Caco-2 (cell line): ENCODE results near the gene PDPN. TPM values are rescaled to one million over a fixed set of nuclear protein-coding genes. Genes with fewer than 3 reads are reported as not detected.

ENCODE experiments used
- BruUV-seq: library from RNA; stranded (reverse); fragments of 400-500 nt; replicated peaks from 2 replicates; lab custom pipeline; 2021; lab: Mats Ljungman, UMichigan
- CTCF ChIA-PET: fragments of 300-600 bp; sonication (Branson Sonifier 250); formaldehyde crosslinking; loops from one replicate; lab custom pipeline; 2022; ENCODE audit warnings: antibody characterized with exemption; lab: Charles Lee
- POLR2A ChIA-PET: fragments of 300-600 bp; sonication (Branson Sonifier 250); formaldehyde crosslinking; loops from one replicate; lab custom pipeline; 2022; ENCODE audit warnings: antibody characterized with exemption; lab: Charles Lee
- DNase-seq, 2 experiments: peaks; one replicate each; pipeline versions ENCODE4 v3.0.0 to v3.0.0-alpha.2; 2020 to 2022
- H3K27me3 ChIP-seq: replicated peaks from 2 replicates; pipeline ENCODE4 v1.6.0; 2011; ENCODE audit warnings: low read length; ENCODE audit not compliant: control insufficient read depth, insufficient read depth
- H3K36me3 ChIP-seq: 2 replicates; pipeline ENCODE4 v1.5.1; 2011; ENCODE audit warnings: low read length; ENCODE audit not compliant: control insufficient read depth, insufficient read depth
- H3K4me1 ChIP-seq: fragments of 250-450 bp; sonication (Bioruptor Pico); 2 replicates; pipeline ENCODE4 v1.5.1; 2020; ENCODE audit warnings: mild to moderate bottlenecking
- H3K4me3 ChIP-seq: 2 replicates; pipeline ENCODE4 v1.5.1; 2011; ENCODE audit warnings: low read depth, mild to moderate bottlenecking, control low read depth, low read length
- H3K9me3 ChIP-seq: fragments of 250-450 bp; sonication (Bioruptor Pico); 2 replicates; pipeline ENCODE4 v1.5.1; 2020; ENCODE audit warnings: mild to moderate bottlenecking, moderate library complexity
- H3K27ac Mint-ChIP-seq: one replicate; pipeline ENCODE4 v1.8.0; 2022; ENCODE audit warnings: mixed read lengths; ENCODE audit not compliant: unreplicated experiment
- H3K27me3 Mint-ChIP-seq: one replicate; pipeline ENCODE4 v1.8.0; 2022; ENCODE audit warnings: mixed read lengths; ENCODE audit not compliant: insufficient read depth, unreplicated experiment
- H3K36me3 Mint-ChIP-seq: one replicate; pipeline ENCODE4 v1.8.0; 2022; ENCODE audit warnings: mild to moderate bottlenecking, mixed read lengths; ENCODE audit not compliant: insufficient read depth, unreplicated experiment
- H3K4me1 Mint-ChIP-seq: one replicate; pipeline ENCODE4 v1.8.0; 2022; ENCODE audit warnings: low read depth, mixed read lengths; ENCODE audit not compliant: unreplicated experiment
- H3K4me3 Mint-ChIP-seq: one replicate; pipeline ENCODE4 v1.8.0; 2022; ENCODE audit warnings: mild to moderate bottlenecking, moderate library complexity, mixed read lengths; ENCODE audit not compliant: unreplicated experiment
- H3K9me3 Mint-ChIP-seq: one replicate; pipeline ENCODE4 v1.8.0; 2022; ENCODE audit warnings: mixed read lengths; ENCODE audit not compliant: unreplicated experiment
- intact Hi-C: fragments of 100-400 bp; cut with micrococcal nuclease; formaldehyde crosslinking; loops from one replicate; pipeline ENCODE4 v1.10.0; 2022; ENCODE audit not compliant: unreplicated experiment
- total RNA-seq: library from RNA; stranded (reverse); gene quantifications from 2 replicates; pipeline ENCODE4 v1.2.3, GENCODE V29; 2022
- TF ChIP-seq, protein P1 (sequence below), 2 experiments: fragments of 200-600 bp in 1 of 2; IDR thresholded peaks; 1 replicate in 1 of 2; 2 replicates in 1 of 2; pipeline versions ENCODE4 v1.5.1 to v1.8.0; 2011 to 2022; ENCODE audit warnings: antibody characterized with exemption in 1 of 2, control low read depth in 1 of 2, inconsistent platforms in 1 of 2, low read depth in 1 of 2, low read length in 1 of 2, mild to moderate bottlenecking in 1 of 2, moderate library complexity in 1 of 2; ENCODE audit not compliant: insufficient read depth in 1 of 2, severe bottlenecking in 1 of 2, unreplicated experiment in 1 of 2

PDPN gene
- total RNA-seq, 1 experiment from 2014 or later: not detected

DNA sequence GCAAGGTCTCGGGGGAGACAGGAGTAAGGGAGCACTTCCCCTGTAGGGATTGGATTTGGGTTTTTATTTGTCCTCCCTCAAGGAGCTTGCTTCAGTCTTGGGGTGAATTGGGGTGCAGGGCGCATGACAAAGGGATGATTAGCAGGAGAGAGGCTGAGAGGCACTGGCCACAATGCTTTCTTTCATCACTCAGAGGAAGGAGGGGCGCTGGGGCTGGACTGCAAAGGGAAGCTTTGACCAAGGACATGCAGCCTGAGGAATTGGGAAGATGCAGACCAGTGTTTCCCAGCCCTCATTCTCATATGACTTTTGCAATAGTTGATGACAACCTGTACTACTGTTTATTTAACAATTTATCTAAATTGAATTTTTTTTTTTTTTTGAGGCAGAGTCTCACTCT lies 34.1 kb upstream of the PDPN start:
- no TSS peak for BruUV-seq
- no peaks in the 10 kb centered on the region for H3K9me3 Mint-ChIP-seq
- H3K36me3 ChIP-seq: no peaks in the 10 kb centered on the region
- no peak overlapping the region for H3K4me3 ChIP-seq
- H3K27me3 ChIP-seq: no peaks in the 10 kb centered on the region
- H3K4me1 Mint-ChIP-seq: no peaks in the 10 kb centered on the region
- H3K4me1 ChIP-seq: no peaks in the 10 kb centered on the region
- H3K36me3 Mint-ChIP-seq: no peaks in the 10 kb centered on the region
- peaks cover 3% of the 10 kb centered on the region for H3K27me3 Mint-ChIP-seq
- intact Hi-C loops: no loop called here
- H3K27ac Mint-ChIP-seq: no peak overlapping the region
- DNase-seq: no peak
- TF ChIP-seq, protein P1, sequence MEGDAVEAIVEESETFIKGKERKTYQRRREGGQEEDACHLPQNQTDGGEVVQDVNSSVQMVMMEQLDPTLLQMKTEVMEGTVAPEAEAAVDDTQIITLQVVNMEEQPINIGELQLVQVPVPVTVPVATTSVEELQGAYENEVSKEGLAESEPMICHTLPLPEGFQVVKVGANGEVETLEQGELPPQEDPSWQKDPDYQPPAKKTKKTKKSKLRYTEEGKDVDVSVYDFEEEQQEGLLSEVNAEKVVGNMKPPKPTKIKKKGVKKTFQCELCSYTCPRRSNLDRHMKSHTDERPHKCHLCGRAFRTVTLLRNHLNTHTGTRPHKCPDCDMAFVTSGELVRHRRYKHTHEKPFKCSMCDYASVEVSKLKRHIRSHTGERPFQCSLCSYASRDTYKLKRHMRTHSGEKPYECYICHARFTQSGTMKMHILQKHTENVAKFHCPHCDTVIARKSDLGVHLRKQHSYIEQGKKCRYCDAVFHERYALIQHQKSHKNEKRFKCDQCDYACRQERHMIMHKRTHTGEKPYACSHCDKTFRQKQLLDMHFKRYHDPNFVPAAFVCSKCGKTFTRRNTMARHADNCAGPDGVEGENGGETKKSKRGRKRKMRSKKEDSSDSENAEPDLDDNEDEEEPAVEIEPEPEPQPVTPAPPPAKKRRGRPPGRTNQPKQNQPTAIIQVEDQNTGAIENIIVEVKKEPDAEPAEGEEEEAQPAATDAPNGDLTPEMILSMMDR (IDR thresholded peaks at IDR 0.05; ENCODE audit: insufficient read depth in 1 of 2, low read depth in 1 of 2, low read length in 1 of 2, severe bottlenecking in 1 of 2, unreplicated experiment in 1 of 2): no peak
- H3K9me3 ChIP-seq: no peaks in the 10 kb centered on the region
- H3K4me3 Mint-ChIP-seq: no peak overlapping the region
- ChIA-PET POLR2A (no interaction called here), CTCF (no interaction called here)

- Mint-ChIP-seq H3K36me3 (no peaks in the 10 kb centered on the region), H3K4me1 (no peaks in the 10 kb centered on the region), H3K27me3 (peaks cover 3% of the 10 kb centered on the region), H3K27ac (no peak overlapping the region), H3K9me3 (no peaks in the 10 kb centered on the region), H3K4me3 (no peak overlapping the region)
- no peaks in the 10 kb centered on the region for H3K9me3 ChIP-seq
- DNase-seq: no peak
- H3K4me1 ChIP-seq: no peaks in the 10 kb centered on the region
- no peak overlapping the region for H3K4me3 ChIP-seq
- ChIA-PET CTCF (no interaction called here), POLR2A (no interaction called here)
- TF ChIP-seq, protein P1 (IDR thresholded peaks at IDR 0.05; ENCODE audit: insufficient read depth in 1 of 2, low read depth in 1 of 2, low read length in 1 of 2, severe bottlenecking in 1 of 2, unreplicated experiment in 1 of 2): no peak
- intact Hi-C loops: no loop called here
- no TSS peak for BruUV-seq
- H3K27me3 ChIP-seq: no peaks in the 10 kb centered on the region
- no peaks in the 10 kb centered on the region for H3K36me3 ChIP-seq
Measured at GRCh38 chr1:13550663-13551062, 33.0 kb upstream of the PDPN start.

DNA sequence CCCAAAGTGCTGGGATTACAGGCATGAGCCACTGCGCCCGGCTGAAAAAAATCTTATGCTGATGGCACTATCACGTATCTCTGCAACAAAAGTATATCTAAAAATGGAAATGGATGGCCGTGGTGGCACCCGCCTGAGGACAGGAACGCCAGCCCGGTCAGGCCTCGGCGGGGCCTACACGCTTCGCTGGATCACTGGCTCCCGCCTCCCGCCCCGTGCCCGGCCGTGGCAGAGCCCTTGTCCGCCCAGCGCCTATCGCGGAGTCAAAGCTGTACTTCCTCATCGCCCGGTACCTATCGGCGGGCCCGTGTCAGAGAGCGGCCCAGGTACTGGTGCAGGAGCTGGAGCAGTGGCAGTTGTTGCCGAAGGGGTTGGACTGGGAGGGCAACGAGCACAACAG lies 28.8 kb upstream of the PDPN start:
- intact Hi-C loops: no loop called here
- H3K27me3 ChIP-seq: no peaks in the 10 kb centered on the region
- H3K4me3 Mint-ChIP-seq: no peak overlapping the region
- H3K4me3 ChIP-seq: no peak overlapping the region
- no peak for DNase-seq
- no peak overlapping the region for H3K27ac Mint-ChIP-seq
- H3K36me3 Mint-ChIP-seq: no peaks in the 10 kb centered on the region
- H3K9me3 Mint-ChIP-seq: no peaks in the 10 kb centered on the region
- ChIA-PET POLR2A (no interaction called here), CTCF (no interaction called here)
- no peaks in the 10 kb centered on the region for H3K9me3 ChIP-seq
- H3K4me1 ChIP-seq: no peaks in the 10 kb centered on the region
- H3K27me3 Mint-ChIP-seq: peaks cover 3% of the 10 kb centered on the region
- TF ChIP-seq, protein P1 (IDR thresholded peaks at IDR 0.05; ENCODE audit: insufficient read depth in 1 of 2, low read depth in 1 of 2, low read length in 1 of 2, severe bottlenecking in 1 of 2, unreplicated experiment in 1 of 2): no peak
- no TSS peak for BruUV-seq
- no peaks in the 10 kb centered on the region for H3K4me1 Mint-ChIP-seq
- no peaks in the 10 kb centered on the region for H3K36me3 ChIP-seq
